NCI-H1048 (cell line): ENCODE data around the gene PGAP6.

Experiments
- DNase-seq: peaks from one replicate; lab custom pipeline; 2025; lab: John Stamatoyannopoulos, UW

PGAP6 gene

DNA sequence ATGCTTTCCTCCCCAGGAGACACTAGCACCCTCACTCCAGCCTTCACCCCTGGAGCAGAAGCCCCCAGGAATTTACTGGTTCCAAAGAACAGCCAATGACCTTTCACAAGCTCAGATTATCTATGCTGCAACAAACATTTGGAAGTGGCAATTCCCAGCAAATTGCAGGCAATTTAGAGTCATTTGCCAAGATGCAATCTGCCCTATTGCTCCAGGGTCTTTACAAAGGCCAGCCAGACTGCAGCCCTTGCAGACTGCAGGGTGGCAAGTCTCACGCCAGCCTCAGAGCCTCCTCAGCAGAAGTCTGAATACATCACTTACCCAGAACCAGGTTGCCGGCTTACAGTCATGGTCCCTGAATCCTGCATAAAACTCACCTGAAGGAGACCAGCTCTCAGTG is 51.0 kb downstream of the PGAP6 start:
- no peak for DNase-seq

- no peak for DNase-seq
Measured at GRCh38 chr16:325375-326145, 56.2 kb downstream of the PGAP6 start.

DNA sequence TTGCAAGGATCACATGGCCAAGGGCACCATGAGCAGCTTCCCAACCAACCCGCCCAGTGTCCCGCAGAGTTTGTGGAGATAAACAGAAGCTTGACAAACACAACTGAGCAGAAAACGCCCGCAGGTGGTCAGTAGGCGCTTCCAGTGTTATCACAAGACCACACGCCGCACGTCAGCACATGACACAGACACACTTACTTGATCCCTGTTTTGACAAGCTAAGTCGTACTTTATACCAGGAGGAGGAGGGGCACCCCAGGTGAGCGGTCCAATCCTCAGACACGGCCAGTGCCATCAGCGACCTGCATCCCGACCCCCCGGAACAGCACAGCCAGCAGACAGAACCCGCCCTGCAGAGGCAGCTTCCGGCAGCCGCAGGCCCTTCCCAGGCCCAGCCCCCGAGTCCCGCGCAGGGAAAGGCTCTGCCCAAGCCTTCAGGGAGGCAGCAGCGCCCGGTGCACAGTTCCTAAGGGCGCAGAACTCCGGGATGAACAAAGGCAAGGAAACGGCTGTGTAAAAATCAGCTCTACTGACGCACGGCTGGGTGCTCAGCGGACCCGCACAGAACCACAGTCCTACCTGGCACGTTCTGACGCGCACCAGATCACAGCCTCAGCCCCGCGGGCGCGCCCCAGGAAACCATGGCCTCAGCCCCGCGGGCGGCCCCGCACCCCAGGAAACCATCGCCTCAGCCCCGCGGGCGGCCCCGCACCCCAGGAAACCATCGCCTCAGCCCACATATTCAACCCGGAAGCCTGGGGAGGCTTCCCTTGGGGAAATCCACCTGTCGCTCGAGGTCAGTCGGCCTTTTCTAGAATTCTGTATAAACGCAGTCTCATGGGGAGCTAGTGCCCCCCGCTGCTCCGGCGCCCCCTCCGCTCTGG is 57.1 kb downstream of the PGAP6 start:
- DNase-seq, result no peak

- no peak for DNase-seq
Measured at GRCh38 chr16:324201-324450, 57.7 kb downstream of the PGAP6 start.

DNA sequence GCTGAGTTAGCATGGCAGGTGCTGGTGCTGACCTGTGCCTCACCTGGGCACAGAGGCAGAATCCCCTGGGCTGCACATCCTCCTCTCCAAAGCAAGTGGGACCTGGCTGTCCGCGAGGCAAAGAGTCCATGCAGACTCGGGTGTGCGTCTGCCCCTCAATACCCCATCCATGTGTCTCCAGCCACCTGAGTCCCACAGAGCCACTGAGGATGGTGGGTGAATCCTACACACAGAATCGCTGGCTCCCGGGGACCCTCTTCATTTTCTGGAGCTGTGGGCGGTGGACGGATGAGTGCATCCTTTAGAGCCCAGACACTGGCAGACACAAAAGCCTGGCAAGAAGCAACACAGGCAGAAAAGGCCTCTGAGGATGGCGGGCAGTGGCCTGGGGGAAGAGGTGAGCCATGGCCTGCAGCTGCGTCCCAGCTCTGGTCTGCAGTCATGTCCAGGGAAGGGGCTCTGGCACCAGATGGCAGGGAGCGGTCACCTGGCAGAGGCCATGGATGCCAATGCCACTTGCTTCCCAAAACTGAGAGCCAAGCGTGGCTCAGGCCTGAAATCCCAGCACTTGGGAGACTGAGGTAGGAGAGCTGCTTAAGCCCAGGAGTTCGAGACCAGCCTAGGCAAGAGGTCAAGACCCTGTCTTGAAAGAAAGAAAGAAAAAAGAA is 59.2 kb downstream of the PGAP6 start:
- DNase-seq, result no peak

DNA sequence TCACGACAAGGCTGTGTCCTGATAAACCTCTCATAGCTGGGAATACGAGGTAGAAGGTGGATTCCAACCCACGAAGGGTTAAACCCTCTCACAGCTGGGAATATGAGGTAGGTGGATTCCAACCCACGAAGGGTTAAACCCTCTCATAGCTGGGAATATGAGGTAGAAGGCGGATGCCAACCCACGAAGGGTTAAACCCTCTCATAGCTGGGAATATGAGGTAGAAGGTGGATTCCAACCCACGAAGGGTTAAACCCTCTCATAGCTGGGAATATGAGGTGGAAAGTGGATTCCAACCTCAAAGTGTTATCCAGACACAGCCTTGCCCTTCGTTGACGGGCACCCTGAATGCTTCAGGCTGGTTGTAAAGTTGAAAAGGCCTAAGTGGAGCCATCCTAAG is 60.2 kb downstream of the PGAP6 start:
- no peak for DNase-seq
